Stimulated activated CD4-positive, alpha-beta T cell treated with anti-CD3 and anti-CD28 coated beads, Interleukin-4, amount 100 ng/mL, for 4 hours (primary cell): ENCODE measurements around the gene SNRNP48.

Experiments used
- DNase-seq, 2 experiments: peaks; one replicate each; pipeline ENCODE4 v3.0.0-alpha.2; 2020

Gene SNRNP48, protein sequence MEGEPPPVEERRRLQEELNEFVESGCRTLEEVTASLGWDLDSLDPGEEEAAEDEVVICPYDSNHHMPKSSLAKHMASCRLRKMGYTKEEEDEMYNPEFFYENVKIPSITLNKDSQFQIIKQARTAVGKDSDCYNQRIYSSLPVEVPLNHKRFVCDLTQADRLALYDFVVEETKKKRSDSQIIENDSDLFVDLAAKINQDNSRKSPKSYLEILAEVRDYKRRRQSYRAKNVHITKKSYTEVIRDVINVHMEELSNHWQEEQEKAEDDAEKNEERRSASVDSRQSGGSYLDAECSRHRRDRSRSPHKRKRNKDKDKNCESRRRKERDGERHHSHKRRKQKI

DNA sequence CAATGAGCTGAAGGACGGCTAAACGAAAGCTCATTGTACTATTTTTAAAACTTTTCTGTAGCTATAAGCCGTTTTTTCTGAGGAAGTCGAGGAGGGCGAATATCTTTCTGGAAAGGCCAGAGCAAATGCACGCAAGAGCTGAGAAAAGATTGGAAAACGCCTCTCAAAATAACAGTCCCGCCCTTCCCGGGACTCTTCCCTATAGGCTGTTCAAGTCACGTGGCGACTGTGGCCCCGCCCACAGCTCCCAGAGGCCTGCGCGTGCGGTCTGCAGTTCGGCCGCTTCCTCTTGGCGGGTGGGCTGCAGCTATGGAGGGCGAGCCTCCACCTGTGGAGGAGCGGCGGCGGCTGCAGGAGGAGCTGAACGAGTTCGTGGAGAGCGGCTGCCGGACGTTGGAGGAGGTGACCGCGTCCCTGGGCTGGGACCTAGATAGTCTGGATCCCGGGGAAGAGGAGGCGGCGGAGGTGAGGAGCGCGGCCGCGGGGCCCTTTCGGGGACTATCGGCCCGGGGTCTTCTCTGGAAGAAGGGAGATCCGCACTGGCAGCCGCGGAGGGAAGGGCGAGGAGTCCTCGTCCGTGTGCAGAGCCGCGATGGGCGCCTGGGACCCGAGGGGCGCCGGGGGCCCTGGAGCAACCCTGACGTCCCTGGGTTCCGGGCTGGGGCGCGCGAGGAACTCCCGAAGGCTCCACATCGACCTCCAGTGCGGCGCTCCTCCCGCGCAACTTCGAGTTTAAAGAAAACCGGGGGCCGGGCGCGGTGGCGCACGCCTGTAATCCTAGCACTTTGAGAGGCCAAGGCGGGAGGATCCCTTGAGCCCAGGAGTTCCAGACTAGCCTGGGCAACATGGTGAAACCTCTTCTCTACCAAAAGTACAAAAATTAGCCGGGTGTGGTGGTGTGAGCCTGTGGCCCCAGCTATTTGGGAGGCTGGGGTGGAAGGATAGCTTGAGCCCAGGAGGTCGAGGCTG lies at the start of gene SNRNP48:
Gene SNRNP48 (plus strand): TSS at position 250 of the 969 bp plus-strand sequence. CDS start 60 bp downstream, at position 310.
- DNase-seq, result peak; percentile 87 to 88

DNA sequence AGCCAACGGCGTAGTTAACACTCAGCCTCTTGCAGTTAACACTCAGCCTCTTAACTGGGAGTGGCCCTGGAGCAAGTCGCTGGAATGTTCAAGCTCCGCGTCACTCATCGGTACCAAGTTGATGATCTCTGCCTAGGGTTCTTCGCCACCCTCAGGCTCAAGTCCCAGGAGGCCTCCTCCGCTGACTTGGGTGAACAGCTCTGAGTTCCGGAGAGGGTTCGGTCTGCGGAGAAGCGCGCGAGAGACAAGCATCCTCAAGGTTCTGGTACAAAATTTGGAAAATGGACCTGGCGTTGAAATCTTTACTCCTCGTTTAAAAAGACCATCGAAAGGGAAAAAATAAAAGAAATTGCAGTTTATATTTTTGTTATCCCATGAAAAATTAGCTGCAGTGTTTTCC lies 49.4 kb upstream of the SNRNP48 start:
- DNase-seq, result no peak

DNA sequence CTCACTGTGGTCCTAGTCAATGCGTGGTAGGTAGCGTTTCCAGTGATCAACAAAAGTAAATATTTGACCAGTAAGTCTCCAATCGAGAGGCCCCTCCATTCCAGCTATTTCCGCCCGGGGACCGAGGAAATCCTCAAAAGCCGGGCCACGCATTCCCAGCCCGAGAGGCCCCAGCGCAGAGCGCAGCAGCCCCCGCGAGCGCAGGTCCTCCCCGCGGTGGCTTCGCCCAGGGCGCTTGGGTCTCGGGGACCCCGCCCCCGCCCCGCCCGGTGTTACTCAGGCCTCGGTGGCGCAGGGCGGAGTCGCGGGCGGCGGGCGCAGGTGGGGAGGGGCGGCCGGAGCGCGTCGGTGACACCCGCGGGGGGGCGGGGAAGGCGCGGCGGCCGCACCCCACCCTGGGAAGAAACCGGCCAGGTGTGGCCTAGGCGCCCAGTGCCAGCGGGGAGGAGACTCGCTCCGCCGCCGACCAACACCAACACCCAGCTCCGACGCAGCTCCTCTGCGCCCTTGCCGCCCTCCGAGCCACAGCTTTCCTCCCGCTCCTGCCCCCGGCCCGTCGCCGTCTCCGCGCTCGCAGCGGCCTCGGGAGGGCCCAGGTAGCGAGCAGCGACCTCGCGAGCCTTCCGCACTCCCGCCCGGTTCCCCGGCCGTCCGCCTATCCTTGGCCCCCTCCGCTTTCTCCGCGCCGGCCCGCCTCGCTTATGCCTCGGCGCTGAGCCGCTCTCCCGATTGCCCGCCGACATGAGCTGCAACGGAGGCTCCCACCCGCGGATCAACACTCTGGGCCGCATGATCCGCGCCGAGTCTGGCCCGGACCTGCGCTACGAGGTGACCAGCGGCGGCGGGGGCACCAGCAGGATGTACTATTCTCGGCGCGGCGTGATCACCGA lies 48.6 kb upstream of the SNRNP48 start, which contains the start of gene DSP:
Gene DSP (plus strand): TSS at position 497 of the 890 bp plus-strand sequence. CDS start 245 bp downstream, at position 742.
- peak; percentile 22 to 28 for DNase-seq

DNA sequence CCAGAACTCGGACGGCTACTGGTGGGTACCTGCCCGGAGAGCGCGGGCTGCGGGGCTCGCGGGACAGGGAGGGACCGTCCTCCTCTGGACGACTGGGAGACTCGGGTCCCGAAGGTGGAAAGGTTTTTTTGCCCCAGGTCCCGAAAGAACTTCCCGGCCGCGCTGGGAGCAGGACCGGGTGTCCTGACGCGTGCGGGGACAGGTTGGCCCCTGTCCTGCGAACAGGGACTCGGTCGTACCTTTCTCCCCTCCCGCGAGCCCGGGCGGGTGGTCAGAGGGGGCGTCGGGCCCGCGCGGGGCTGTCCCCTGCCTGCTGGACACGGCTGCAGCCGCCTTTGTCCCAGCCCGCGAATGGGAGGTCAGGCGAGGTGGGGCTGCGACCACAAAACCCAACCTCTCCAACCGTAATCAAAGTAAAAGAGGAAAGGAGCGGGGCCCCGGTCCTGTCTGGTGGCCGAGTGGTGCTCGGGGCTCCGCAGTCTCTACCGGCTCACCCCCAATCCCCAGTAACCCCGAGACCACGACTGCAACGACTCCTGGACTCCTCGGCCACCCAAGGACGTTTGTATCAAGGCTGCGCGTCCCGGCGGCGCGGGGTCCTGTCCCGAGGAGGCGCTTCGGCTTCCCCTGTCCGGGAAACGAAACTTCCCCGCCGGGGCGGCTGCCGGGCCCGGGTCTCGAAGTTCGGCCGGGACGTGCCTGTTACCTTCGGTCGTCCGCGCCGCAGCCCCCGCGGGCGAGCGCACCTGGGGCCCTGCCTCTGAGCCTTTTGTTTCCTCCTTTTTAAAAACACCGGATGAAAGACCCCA lies 47.7 kb upstream of the SNRNP48 start:
- DNase-seq, result no peak

DNA sequence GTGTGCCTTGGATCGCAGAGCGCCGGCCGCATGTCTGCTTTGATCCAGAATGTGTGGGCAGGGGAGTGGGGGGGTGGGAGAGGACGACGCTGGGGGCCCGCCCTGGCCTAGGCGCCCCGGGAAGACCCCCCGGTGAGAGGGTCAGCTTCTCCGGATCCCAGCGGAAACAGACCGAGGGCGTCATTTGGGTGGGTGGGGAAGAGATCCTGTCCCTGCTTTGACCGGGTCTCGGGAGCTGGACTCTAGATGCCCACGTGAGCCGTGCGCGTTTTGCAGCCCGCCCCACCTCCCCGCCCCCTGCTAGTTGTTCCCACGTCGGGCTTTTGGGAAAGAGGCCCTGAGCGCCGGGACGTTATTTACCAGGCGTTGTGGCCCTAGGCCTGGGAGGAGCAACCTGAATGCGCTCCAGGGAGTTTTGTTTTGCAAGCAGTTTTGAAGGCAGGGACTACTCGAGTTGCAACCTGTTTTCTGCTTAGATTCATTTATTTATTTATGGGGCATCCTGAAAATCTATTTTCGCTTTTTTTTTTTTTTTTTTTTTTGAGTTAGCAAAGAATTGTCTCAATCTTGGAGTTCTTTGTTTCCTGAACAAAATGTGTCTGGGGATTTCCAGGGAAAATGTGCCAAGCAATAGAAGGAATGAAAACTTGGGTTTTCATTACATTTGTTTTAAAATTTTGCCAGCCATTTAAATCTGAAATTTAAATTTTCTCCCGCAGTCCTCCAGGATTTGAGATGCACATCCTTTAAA lies 46.9 kb upstream of the SNRNP48 start:
- DNase-seq, result no peak

DNA sequence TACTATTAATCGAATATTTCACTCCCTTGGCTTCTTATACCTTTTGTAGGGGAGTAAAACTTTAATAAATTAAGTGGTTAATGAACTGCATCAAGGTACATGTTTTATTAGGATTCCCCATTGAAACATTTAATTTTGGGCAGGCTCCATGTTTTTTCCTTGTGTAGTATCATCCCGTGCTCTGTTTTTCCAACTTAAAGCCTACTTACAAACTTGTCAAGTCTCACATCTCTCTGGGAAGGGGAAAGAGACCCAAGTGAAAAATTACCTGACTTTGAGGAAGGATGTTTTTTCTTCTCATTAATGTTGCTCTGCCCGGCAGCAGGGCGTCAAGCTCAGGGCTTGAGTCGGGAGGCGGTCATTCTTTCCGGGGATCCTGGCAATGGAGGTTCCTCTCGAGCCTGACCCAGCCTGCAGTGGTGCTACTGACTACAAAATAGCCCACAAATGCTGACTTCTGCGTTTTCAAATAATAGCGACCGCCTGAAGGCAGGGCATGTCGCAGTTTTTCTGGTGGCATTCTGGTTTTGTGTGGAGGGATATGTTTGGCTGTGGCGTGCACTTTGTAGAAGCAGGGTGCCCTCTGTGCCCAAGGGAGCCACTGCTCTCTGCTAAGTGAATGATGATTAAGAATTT lies 46.1 kb upstream of the SNRNP48 start:
- no peak for DNase-seq

DNA sequence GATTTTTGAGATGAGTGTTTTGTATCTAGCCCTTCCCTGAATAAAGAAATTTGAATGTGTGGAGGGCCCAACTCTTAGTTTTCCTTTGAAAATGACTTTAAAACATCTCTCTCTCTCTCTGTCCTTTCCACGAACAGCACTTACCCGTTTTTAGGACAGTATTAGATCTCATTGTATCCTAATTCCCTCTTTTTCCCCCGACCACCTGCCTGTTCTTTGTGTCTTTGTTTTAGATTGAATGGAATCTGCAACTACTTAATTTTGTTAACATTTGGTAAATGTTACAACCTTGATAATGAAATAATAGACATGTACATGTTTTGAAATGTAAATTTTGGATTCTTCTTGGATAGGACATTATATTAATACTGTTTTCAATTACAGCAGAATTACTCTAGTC lies 45.4 kb upstream of the SNRNP48 start:
- DNase-seq, result no peak

DNA sequence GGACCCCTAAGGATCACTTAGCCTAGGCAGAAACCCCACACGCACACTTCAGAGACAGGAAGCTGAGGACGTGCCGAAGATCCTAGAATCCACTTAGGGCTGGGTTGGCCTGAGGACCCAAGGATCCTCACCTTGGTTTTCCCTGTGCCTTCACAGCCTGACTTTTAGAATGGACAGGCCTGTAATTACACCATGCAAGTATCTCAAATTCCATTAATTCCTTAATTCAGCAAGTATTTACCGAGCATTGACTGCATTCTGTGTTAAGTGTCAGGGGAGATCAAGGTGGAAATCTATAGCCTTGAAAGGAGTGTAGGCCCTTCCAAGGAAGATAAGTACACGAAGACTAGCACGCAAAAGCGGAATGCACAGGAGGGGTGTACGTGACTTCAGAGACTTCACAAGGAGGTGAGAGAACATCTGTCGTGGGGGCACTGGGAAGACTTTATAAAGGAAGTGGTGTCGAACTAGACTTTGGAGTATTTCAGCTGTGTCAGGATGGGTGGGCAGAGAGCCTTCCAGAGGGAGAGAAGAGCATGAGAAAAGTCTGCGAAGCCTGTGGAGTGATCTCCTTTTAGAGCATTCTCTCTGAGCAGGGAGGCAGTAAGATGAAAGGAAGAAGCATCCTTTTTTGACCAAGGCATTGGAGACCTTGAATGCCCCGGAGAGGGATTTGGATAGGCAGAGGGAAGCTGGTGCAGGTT lies 44.5 kb upstream of the SNRNP48 start:
- DNase-seq, result no peak

DNA sequence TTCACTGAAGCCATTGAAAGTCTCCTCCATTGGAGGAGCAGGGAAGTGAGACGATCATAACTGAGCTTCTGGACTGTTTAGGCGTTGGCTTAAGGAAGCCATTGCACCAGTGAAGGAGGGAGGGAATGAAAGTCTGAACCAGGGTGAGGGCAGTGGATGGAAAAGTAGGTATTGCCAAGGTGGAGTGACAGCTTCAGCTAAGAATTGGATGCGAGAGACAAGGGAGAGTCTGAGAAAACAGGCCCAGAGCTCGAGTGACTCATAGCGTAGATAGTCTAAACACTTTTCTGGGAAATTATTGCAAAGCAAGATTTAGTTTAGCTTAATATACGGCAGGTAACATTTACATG lies 44.0 kb upstream of the SNRNP48 start:
- DNase-seq, result no peak

DNA sequence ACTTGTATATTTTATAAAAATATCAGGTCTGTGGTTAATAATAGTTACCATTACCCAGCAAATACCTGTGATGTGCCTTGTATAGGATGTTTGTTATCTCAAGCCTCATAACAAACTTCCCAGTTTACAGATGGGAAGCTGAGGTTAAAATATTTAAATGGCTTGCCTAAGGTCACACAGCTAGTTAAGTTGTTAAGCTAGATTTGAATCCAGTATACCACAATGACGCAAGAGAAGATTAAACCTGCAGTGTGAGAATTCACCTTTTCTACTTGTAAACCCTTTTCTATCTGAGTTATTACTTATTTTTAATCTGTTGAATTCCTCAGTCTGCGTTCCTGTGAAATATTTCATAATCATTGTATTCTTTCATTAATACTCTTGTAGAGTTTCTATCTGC lies 43.6 kb upstream of the SNRNP48 start:
- DNase-seq, result no peak

DNA sequence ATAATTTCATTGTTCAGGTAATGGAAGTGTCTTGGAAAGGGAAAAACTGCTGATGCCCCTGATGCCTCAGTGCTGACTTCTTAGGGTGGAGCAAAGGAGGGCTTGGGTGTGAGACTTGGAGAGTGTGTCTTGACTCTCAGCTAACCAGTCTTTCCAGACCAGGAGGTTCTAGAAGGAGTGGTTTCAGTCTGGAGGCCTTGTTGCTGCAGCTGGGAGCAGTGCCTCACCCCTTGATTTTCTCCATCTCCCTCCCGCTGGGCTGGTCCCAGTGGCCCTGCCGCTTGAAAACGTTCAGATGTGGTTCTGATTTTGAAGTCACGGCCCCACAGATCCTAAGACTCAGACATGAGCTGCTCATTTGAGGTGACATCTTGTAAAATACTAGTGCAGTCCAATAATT lies 43.1 kb upstream of the SNRNP48 start:
- no peak for DNase-seq

DNA sequence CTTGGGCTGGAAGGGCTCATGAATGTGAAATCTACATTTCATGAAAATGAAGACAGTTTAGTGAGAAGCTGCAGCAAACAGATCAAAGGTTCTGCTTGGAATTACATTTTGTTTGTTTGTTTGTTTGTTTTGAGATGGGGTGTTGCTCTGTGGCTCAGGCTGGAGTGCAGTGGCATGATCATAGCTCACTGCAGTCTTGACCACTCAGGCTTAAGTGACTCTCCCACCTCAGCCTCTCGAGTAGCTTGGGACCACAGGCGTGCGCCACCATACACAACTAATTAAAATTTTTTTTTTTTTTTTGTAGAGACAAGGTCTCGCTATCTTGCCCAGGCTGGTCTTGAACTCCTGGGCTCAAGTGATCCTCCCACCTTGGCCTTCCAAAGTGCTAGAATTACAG lies 42.7 kb upstream of the SNRNP48 start:
- no peak for DNase-seq

DNA sequence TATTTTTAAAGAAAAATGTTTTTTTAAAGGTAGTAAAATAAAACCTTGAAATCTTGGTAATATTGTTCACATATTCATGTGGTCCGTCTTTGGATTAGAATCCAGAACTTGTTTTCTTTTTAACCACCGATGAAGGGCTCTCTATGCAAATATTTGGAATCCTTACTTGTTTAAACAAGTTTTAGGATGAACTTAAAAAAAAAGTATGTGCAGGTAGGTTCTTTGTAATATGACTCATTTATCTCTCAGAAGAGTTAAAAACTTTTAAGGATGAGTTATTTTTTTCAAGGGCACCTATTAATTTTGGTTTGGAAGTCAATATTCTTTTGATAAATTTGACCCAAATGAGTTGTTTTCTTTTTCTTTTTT lies 39.6 kb upstream of the SNRNP48 start:
- DNase-seq, result no peak

DNA sequence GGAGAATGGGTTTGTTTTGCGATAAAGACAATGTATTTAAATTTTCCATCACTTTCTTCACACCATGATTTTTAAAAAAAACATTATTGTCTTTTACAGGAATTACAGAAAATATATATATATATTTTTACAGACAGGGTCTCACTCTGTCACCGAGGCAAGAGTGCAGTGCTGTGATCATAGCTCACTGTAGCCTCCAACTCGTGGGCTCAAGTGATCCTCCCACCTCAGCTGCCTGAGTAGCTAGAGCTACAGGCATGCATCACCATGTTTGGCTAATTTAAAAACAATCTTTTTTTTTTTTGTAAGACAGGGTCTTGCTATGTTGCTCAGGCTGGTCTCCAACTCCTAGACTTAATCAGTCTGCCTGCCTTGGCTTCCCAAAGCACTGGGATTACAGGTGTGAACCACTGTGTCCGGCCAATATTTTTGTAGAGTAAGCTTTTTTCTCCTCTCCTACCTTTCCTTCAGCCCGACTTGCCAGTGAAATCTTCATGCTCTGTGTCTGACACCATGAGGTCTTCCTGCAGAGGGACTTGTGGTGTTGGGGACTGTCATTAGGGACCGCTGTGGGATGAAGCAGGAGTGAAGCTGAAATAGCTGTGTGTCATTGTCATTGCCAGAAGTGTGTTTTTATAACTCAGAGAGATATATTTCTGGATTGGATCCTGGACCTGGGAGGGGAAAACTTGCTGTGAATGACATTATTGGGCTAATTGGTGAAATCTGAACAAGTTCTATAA lies 35.3 kb upstream of the SNRNP48 start:
- DNase-seq, result no peak

DNA sequence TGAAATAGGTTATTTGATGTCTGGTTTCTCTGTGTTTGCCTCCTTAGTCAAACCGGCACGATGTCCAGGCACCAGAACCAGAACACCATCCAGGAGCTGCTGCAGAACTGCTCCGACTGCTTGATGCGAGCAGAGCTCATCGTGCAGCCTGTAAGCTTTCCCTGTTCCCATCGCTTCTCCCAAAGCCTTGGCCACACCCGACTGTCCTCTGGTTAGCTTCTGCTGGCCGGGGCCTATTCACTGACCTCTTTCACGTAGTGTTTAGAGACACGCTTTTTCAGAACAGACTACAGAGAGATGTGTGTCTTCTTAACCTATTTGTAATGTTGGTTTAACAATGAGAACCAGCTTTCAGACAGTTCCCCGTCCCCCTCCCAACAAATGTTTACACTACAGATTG lies 34.3 kb upstream of the SNRNP48 start:
- DNase-seq, result no peak

DNA sequence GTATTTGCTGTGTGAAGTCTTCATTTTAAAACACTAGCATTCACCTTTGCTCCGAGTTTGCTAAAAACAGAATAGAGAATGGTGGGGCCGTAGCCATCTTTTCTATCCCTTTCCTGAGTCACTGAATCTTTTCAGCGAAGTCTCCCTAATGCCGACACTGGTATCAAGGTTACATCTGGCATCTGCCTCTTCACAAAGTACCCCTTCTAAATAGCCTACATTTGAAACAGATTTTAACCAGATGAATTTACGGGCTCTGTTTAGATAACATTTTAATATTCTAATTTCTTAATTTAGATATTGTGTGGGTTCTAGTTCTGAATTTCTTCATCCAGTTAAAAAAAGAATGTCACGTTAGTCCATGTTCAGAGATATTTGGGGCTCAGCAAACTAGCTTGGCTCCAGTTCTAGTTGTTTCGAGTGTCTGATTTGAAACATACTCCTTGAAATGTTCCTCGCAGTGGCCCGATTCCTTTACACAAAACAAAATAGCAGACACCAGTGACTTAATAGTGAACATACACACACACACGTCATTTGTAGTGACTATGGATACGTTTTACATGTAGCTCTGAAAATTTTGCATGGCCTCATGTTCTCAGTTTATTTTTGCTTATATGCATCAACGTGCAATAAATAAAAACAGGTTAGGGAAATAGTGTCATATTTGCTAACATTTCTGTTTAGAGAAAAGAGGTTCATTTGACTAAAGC lies 33.4 kb upstream of the SNRNP48 start:
- no peak for DNase-seq

DNA sequence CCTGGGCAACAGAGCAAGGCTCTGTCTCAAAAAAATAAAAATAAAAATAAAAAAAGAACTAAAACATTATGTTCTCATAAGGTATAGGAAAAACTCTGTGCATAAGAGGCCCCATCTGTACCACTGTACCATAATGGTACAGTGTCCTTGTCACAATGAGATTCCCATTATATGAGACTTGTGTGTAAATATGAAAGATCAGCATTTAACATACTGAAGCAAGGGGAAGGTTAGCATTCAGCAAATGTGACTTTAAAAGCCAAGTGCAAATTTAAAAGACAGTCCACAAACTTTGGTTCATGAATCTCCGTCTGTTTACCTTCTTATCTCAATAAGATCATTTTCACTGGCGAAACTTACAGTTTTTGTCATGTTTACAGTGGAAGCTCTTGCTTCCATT lies 32.3 kb upstream of the SNRNP48 start:
- no peak for DNase-seq

DNA sequence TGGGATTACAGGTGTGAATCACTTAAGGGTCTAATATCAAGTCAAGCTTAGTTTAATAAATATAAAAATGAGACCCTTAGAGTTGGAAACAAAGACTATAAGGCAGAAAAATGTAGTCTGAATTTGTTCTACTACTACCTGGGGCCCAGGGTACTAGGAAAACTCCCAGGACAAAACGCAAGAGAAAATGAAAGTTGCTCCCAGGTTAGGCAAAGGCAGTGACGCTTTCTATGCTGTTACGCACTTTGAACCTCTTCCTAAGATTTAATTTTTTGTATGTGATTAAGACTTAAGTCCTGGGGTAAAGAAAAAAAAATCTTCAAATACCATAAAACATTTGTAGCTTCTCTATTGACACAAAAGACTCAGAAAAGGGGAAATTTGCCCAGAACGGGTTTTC lies 31.2 kb upstream of the SNRNP48 start:
- no peak for DNase-seq

DNA sequence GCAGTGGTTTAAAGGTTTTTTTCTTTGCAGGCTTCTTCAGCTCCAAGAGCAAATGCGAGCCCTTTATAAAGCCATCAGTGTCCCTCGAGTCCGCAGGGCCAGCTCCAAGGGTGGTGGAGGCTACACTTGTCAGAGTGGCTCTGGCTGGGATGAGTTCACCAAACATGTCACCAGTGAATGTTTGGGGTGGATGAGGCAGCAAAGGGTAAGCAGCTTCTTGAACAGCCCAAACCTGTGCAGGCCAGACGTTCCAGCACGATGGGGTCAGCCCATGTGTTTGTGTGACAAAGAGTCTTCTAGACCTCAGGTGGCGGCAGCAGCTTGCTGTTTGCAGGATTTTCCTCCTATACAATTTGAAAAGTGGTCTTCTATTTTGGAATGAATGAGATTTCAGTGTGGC lies 30.8 kb upstream of the SNRNP48 start:
- no peak for DNase-seq
